Measurements from ENCODE around the gene SRP14.

GRCh38 chr15:40087991-40088928, 49.3 kb upstream of the SRP14 start:
- TF ChIP-seq CTCF (IDR thresholded peaks at IDR 0.05): no peak
- no peak for TF ChIP-seq POLR2A (IDR thresholded peaks at IDR 0.05)
- no peak for TF ChIP-seq EP300 (IDR thresholded peaks at IDR 0.05)
